Testis (tissue), 2 donors: Measurements from ENCODE around the gene U2SURP.

Experiments used
- CTCF ChIP-seq, 3 experiments: fragments of 450-650 bp in 2 of 3; fragments of 200-600 bp in 1 of 3; sonication (generic) in 1 of 3; IDR thresholded peaks; one replicate each; pipeline ENCODE4 v1.5.1; 2016 to 2019; ENCODE audit warnings: antibody characterized with exemption in 3 of 3, mild to moderate bottlenecking in 2 of 3, moderate library complexity in 1 of 3
- POLR2A ChIP-seq: fragments of 450-650 bp; IDR thresholded peaks from one replicate; pipeline ENCODE4 v1.6.1; 2017; ENCODE audit warnings: antibody characterized with exemption, mild to moderate bottlenecking, moderate library complexity

GRCh38 chr3:143080196-143080595 lies 78.8 kb downstream of the U2SURP start:
- TF ChIP-seq CTCF (IDR thresholded peaks at IDR 0.05) (no peak), POLR2A (no peak)
